PC-9 (cell line): ENCODE measurements around the gene DNAH7.

ENCODE experiments used
- CTCF ChIP-seq: fragments of 200-600 bp; sonication (generic); conservative IDR thresholded peaks from 2 replicates; pipeline ENCODE4 v1.6.1; 2017; ENCODE audit warnings: mixed run types, antibody characterized with exemption, mild to moderate bottlenecking, moderate library complexity
- EZH2 ChIP-seq: fragments of 200-600 bp; sonication (generic); IDR thresholded peaks from 2 replicates; pipeline ENCODE4 v1.8.0; 2017; ENCODE audit warnings: antibody characterized with exemption, low read depth

- TF ChIP-seq CTCF (no peak), EZH2 (no peak)
These were observed 337.7 kb downstream of the DNAH7 start for GRCh38 chr2:195730912-195731311.
